HG03039 (cell line): ENCODE results near the gene KRT38.
"Not testable (repeated sequence)": the region's sequence is repeated elsewhere in the genome, so short reads cannot be mapped to it uniquely, and the experiment has no call there.

Experiments used
- ATAC-seq: cut with Tn5 transposase; IDR thresholded peaks from one replicate; pipeline ENCODE4 v1.9.1; 2021; ENCODE audit warnings: mild to moderate bottlenecking, moderate library complexity; ENCODE audit not compliant: unreplicated experiment

KRT38 gene

GRCh38 chr17:41396996-41397660, 43.7 kb downstream of the KRT38 start, which contains the start of gene KRT31:
Gene KRT31 (minus strand): TSS chr17:41397608. CDS start chr17:41397539, 69 bp downstream.
- no peak for ATAC-seq

GRCh38 chr17:41396340-41396739, 44.4 kb downstream of the KRT38 start:
- ATAC-seq: no peak

GRCh38 chr17:41395611-41396010, 45.2 kb downstream of the KRT38 start:
- ATAC-seq: no peak

GRCh38 chr17:41395044-41395443, 45.7 kb downstream of the KRT38 start:
- not testable (repeated sequence) for ATAC-seq

GRCh38 chr17:41394254-41394996, 46.4 kb downstream of the KRT38 start:
- ATAC-seq: no peak

GRCh38 chr17:41393826-41394225, 47.0 kb downstream of the KRT38 start:
- ATAC-seq: no peak

- no peak for ATAC-seq
Measured at GRCh38 chr17:41393294-41393693, 47.5 kb downstream of the KRT38 start.

GRCh38 chr17:41392278-41392677, 48.5 kb downstream of the KRT38 start:
- ATAC-seq: no peak

GRCh38 chr17:41391535-41391934, 49.2 kb downstream of the KRT38 start:
- no peak for ATAC-seq

GRCh38 chr17:41390411-41390938, 50.3 kb downstream of the KRT38 start:
- no peak for ATAC-seq

GRCh38 chr17:41387670-41388069, 53.1 kb downstream of the KRT38 start:
- ATAC-seq: no peak

GRCh38 chr17:41386227-41386626, 54.6 kb downstream of the KRT38 start:
- ATAC-seq: no peak
